Measurements from ENCODE around the gene ATXN1.

Gene ATXN1

GRCh38 chr6:16677458-16677857, 83.8 kb downstream of the ATXN1 start:
- Histone ChIP-seq H3K4me3 (ENCODE audit: low read depth, low read length) (no peak overlapping the region), H3K4me1 (ENCODE audit: control insufficient read depth, insufficient read depth, low read length) (peaks cover 24% of the 10 kb centered on the region), H3K9me3 (ENCODE audit: control insufficient read depth, insufficient read depth, low read depth, low read length) (no peaks in the 10 kb centered on the region), H3K27ac (ENCODE audit: extremely low read depth, low read depth, low read length) (0 out of 2 replicates have a peak overlapping the region, but pooled peaks have one; percentile 4), H3K36me3 (ENCODE audit: control insufficient read depth in 2 of 2, insufficient read depth in 1 of 2, low read length in 2 of 2) (no peaks in the 10 kb centered on the region; a peak in 1 of 3 replicates)
- no peak for TF ChIP-seq HOXC10 (CRISPR knock-in tag; IDR thresholded peaks at IDR 0.05)
- no peak for TF ChIP-seq ZNF148 (tag by site-specific recombination; IDR thresholded peaks at IDR 0.05; ENCODE audit: borderline replicate concordance)
- TF ChIP-seq ZNF37A (tag by site-specific recombination; IDR thresholded peaks at IDR 0.05), result no peak
- no peak for TF ChIP-seq ZNF654 (tag by site-specific recombination; IDR thresholded peaks at IDR 0.05; ENCODE audit: low read depth)
- TF ChIP-seq TRIM28 (IDR thresholded peaks at IDR 0.05; ENCODE audit: borderline replicate concordance, low read length), result no peak
- no peak for TF ChIP-seq YY2 (tag by site-specific recombination; IDR thresholded peaks at IDR 0.05)
- TF ChIP-seq ZNF10 (tag by site-specific recombination; IDR thresholded peaks at IDR 0.05), result no peak
- TF ChIP-seq ZFP41 (tag by site-specific recombination; IDR thresholded peaks at IDR 0.05; ENCODE audit: borderline replicate concordance), result no peak
- no peak for TF ChIP-seq ZBTB10 (tag by site-specific recombination; IDR thresholded peaks at IDR 0.05)
- TF ChIP-seq ZNF416 (tag by site-specific recombination; IDR thresholded peaks at IDR 0.05), result no peak
- TF ChIP-seq ZNF350 (tag by site-specific recombination; IDR thresholded peaks at IDR 0.05), result no peak
- no peak for TF ChIP-seq ZBTB11 (tag by site-specific recombination; conservative IDR thresholded peaks at IDR 0.05; ENCODE audit: low read depth)
- no peak for TF ChIP-seq ATF2 (tag by site-specific recombination; IDR thresholded peaks at IDR 0.05; ENCODE audit: low read depth)
- no peak for TF ChIP-seq ZNF777 (tag by site-specific recombination; IDR thresholded peaks at IDR 0.05; ENCODE audit: borderline replicate concordance)
- TF ChIP-seq ZSCAN5A (tag by site-specific recombination; IDR thresholded peaks at IDR 0.05), result no peak
- no peak for TF ChIP-seq ZNF335 (tag by site-specific recombination; conservative IDR thresholded peaks at IDR 0.05)
- TF ChIP-seq SP7 (tag by site-specific recombination; IDR thresholded peaks at IDR 0.05), result no peak
- TF ChIP-seq ZNF324 (tag by site-specific recombination; IDR thresholded peaks at IDR 0.05), result no peak
- TF ChIP-seq BCL6B (tag by site-specific recombination; IDR thresholded peaks at IDR 0.05), result no peak
- no peak for TF ChIP-seq ZNF529 (tag by site-specific recombination; IDR thresholded peaks at IDR 0.05; ENCODE audit: insufficient replicate concordance)
- CTCF ChIA-PET, result interaction anchor here (0.5 to 0.9 kb wide), 3 partner anchors 72 to 127 kb away, joined by 3 read pairs; no protein-coding TSS in a partner anchor
- POLR2A ChIA-PET, result no interaction called here
